MM.1S (cell line): ENCODE measurements around the gene C10orf67.

Source experiments
- DNase-seq: peaks from one replicate; pipeline ENCODE4 v3.0.0-alpha.2; 2015
- H2AFZ ChIP-seq: fragments of 300-600 bp; sonication (generic); 2 replicates; pipeline ENCODE4 v1.6.0; 2016; ENCODE audit warnings: antibody characterized with exemption, low read length
- H3F3A ChIP-seq: fragments of 300-600 bp; sonication (generic); 2 replicates; pipeline ENCODE4 v1.6.1; 2016; ENCODE audit warnings: mild to moderate bottlenecking, antibody characterized with exemption, low read length, moderate library complexity, mixed read lengths; ENCODE audit not compliant: insufficient read depth
- H3K27ac ChIP-seq: fragments of 300-600 bp; sonication (generic); 2 replicates; pipeline ENCODE4 v1.5.1; 2016; ENCODE audit warnings: mild to moderate bottlenecking, low read length
- H3K27me3 ChIP-seq: fragments of 300-600 bp; sonication (generic); replicated peaks from 2 replicates; pipeline ENCODE4 v1.6.0; 2016; ENCODE audit warnings: low read length; ENCODE audit not compliant: insufficient read depth
- H3K36me3 ChIP-seq: fragments of 300-600 bp; sonication (generic); replicated peaks from 2 replicates; pipeline ENCODE4 v1.6.1; 2016; ENCODE audit warnings: mild to moderate bottlenecking, low read length, mixed read lengths; ENCODE audit not compliant: insufficient read depth
- H3K4me1 ChIP-seq: fragments of 300-600 bp; sonication (generic); 2 replicates; pipeline ENCODE4 v1.6.1; 2016; ENCODE audit warnings: low read length, mixed read lengths
- H3K4me2 ChIP-seq: fragments of 300-600 bp; sonication (generic); 2 replicates; pipeline ENCODE4 v1.6.0; 2016; ENCODE audit warnings: low read depth, low read length
- H3K4me3 ChIP-seq: fragments of 300-600 bp; sonication (generic); 2 replicates; pipeline ENCODE4 v1.5.1; 2016; ENCODE audit warnings: low read length, mixed read lengths
- H3K79me2 ChIP-seq: fragments of 300-600 bp; sonication (generic); 2 replicates; pipeline ENCODE4 v1.6.1; 2016; ENCODE audit warnings: mixed run types, low read length, mixed read lengths
- H3K9ac ChIP-seq: fragments of 300-600 bp; sonication (generic); 2 replicates; pipeline ENCODE4 v1.6.1; 2016; ENCODE audit warnings: low read length, mixed read lengths
- H3K9me2 ChIP-seq: fragments of 300-600 bp; sonication (generic); replicated peaks from 2 replicates; pipeline ENCODE4 v1.6.1; 2016; ENCODE audit warnings: mild to moderate bottlenecking, low read length, mixed read lengths; ENCODE audit not compliant: insufficient read depth
- H3K9me3 ChIP-seq: fragments of 300-600 bp; sonication (generic); replicated peaks from 2 replicates; pipeline ENCODE4 v1.6.1; 2016; ENCODE audit warnings: mild to moderate bottlenecking, low read length, mixed read lengths; ENCODE audit not compliant: insufficient read depth
- H4K20me1 ChIP-seq: fragments of 300-600 bp; sonication (generic); 2 replicates; pipeline ENCODE4 v1.6.1; 2016; ENCODE audit warnings: mild to moderate bottlenecking, low read length, moderate library complexity, mixed read lengths; ENCODE audit not compliant: insufficient read depth
- CTCF ChIP-seq: fragments of 300-600 bp; sonication (generic); IDR thresholded peaks from 2 replicates; pipeline ENCODE4 v1.5.1; 2016; ENCODE audit warnings: antibody characterized with exemption, low read length, mixed read lengths
- EZH2 ChIP-seq: fragments of 300-600 bp; sonication (generic); optimal IDR thresholded peaks from 2 replicates; pipeline ENCODE3; 2017; ENCODE audit warnings: low read depth, mild to moderate bottlenecking, antibody characterized with exemption, low read length, mixed read lengths
- EZH2phosphoT487 ChIP-seq: fragments of 300-600 bp; sonication (generic); IDR thresholded peaks from 2 replicates; pipeline ENCODE4 v1.6.1; 2018; ENCODE audit warnings: antibody characterized with exemption, low read length

The C10orf67 gene

GRCh38 chr10:23195846-23196600, 148.6 kb downstream of the C10orf67 start:
- Histone ChIP-seq H3K9me2 (no peaks in the 10 kb centered on the region), H3K27me3 (no peaks in the 10 kb centered on the region), H3K4me3 (no peak overlapping the region), H2AFZ (no peak overlapping the region), H3K79me2 (no peaks in the 10 kb centered on the region), H3F3A (no peaks in the 10 kb centered on the region), H3K4me1 (no peaks in the 10 kb centered on the region), H4K20me1 (no peaks in the 10 kb centered on the region), H3K27ac (no peak overlapping the region), H3K9me3 (no peaks in the 10 kb centered on the region), H3K9ac (no peak overlapping the region), H3K4me2 (no peak overlapping the region), H3K36me3 (no peaks in the 10 kb centered on the region)
- no peak for TF ChIP-seq CTCF
- TF ChIP-seq EZH2, result no peak
- DNase-seq, result no peak

- Histone ChIP-seq H3K4me2 (no peak overlapping the region), H3K4me1 (no peaks in the 10 kb centered on the region), H2AFZ (no peak overlapping the region), H3K4me3 (no peak overlapping the region), H4K20me1 (no peaks in the 10 kb centered on the region), H3K27me3 (no peaks in the 10 kb centered on the region), H3K9me2 (no peaks in the 10 kb centered on the region), H3K36me3 (no peaks in the 10 kb centered on the region), H3K9me3 (no peaks in the 10 kb centered on the region), H3K27ac (no peak overlapping the region), H3F3A (no peaks in the 10 kb centered on the region), H3K79me2 (no peaks in the 10 kb centered on the region), H3K9ac (no peak overlapping the region)
- no peak for DNase-seq
- TF ChIP-seq CTCF (no peak), EZH2phosphoT487 (no peak), EZH2 (no peak)
These were observed 149.4 kb downstream of the C10orf67 start for GRCh38 chr10:23194966-23195845.

GRCh38 chr10:23194471-23194965, 150.1 kb downstream of the C10orf67 start:
- Histone ChIP-seq H3K36me3 (no peaks in the 10 kb centered on the region), H3K27ac (no peak overlapping the region), H4K20me1 (no peaks in the 10 kb centered on the region), H3K4me3 (no peak overlapping the region), H3K9me2 (no peaks in the 10 kb centered on the region), H3K27me3 (no peaks in the 10 kb centered on the region), H3K4me1 (no peaks in the 10 kb centered on the region), H3K4me2 (no peak overlapping the region), H2AFZ (no peak overlapping the region), H3K79me2 (no peaks in the 10 kb centered on the region), H3F3A (no peaks in the 10 kb centered on the region), H3K9ac (no peak overlapping the region), H3K9me3 (no peaks in the 10 kb centered on the region)
- no peak for TF ChIP-seq CTCF
- TF ChIP-seq EZH2, result no peak
- no peak for TF ChIP-seq EZH2phosphoT487
- DNase-seq, result no peak
